ENCODE results near the gene MTARC2.

MTARC2 gene

DNA sequence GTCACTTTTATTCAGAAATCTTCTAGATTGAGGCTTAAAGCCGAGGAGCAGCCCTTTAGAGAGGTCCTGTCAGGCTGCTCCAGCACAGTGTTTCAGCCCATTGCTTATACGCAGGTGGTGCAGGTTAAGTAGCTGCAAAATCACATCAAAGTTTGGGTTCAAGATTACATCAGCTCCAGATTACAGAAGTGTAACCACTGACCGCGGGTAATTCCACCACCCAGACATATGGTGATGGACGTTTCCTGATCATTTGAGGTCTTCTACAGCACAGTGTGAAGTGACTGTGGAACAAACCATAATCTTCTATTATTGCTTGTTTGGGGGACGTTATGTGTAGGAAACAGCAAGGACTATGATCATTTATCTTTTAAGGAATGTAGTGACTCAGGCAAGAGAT lies 46.1 kb upstream of the MTARC2 start:
- H2BK15ac ChIP-seq (ENCODE audit: low read depth, poor library complexity, severe bottlenecking), result no peak overlapping the region
- 83% methylated on average over 6 of the region's 6 CpGs for WGBS
- no peak overlapping the region for H3K18ac ChIP-seq (ENCODE audit: low read depth in 1 of 2, low read length in 2 of 2)
- H2BK5ac ChIP-seq (ENCODE audit: low read depth, low read length, poor library complexity, severe bottlenecking), result no peak overlapping the region
- H3K4me1 ChIP-seq (ENCODE audit: control insufficient read depth, insufficient read depth, low read depth, low read length), result peaks cover 12% of the 10 kb centered on the region
- no peak overlapping the region for H4K91ac ChIP-seq (ENCODE audit: low read length)
- no peak overlapping the region for H3K9ac ChIP-seq (ENCODE audit: low read length)
- no peak overlapping the region for H2BK120ac ChIP-seq (ENCODE audit: low read depth, low read length)
- H3K14ac ChIP-seq (ENCODE audit: low read length in 2 of 2), result no peak overlapping the region
- H3K4ac ChIP-seq (ENCODE audit: low read depth in 1 of 2, low read length in 2 of 2), result no peak overlapping the region
- H3K23ac ChIP-seq (ENCODE audit: low read length in 2 of 2), result no peak overlapping the region
- DNase-seq, result no peak
- H3K4me3 ChIP-seq (ENCODE audit: insufficient read depth in 1 of 2, low read depth in 1 of 2, low read length in 2 of 2), result no peak overlapping the region
- no peak overlapping the region for H4K8ac ChIP-seq (ENCODE audit: low read length)
- no peak overlapping the region for H3K4me2 ChIP-seq (ENCODE audit: low read length, poor library complexity, severe bottlenecking)
- no peak overlapping the region for H2AK5ac ChIP-seq (ENCODE audit: low read length, severe bottlenecking)
- H2BK12ac ChIP-seq (ENCODE audit: low read length in 2 of 2), result no peak overlapping the region
- H3K9me3 ChIP-seq (ENCODE audit: control insufficient read depth, low read length), result no peaks in the 10 kb centered on the region
- H3K27me3 ChIP-seq (ENCODE audit: control insufficient read depth in 1 of 2, insufficient read depth in 1 of 2, low read length in 2 of 2), result peaks cover 0 to 37% of the 10 kb centered on the region in 2 experiments
- H2AFZ ChIP-seq (ENCODE audit: low read depth, low read length), result no peak overlapping the region
- no peaks in the 10 kb centered on the region for H3K79me1 ChIP-seq (replicated peaks; ENCODE audit: low read length, poor library complexity, severe bottlenecking)
- no peak overlapping the region for H3K27ac ChIP-seq (ENCODE audit: low read length, poor library complexity, severe bottlenecking)
- no peaks in the 10 kb centered on the region for H3K36me3 ChIP-seq (ENCODE audit: control insufficient read depth in 1 of 2, insufficient read depth in 2 of 2, low read depth in 1 of 2, low read length in 2 of 2)

DNA sequence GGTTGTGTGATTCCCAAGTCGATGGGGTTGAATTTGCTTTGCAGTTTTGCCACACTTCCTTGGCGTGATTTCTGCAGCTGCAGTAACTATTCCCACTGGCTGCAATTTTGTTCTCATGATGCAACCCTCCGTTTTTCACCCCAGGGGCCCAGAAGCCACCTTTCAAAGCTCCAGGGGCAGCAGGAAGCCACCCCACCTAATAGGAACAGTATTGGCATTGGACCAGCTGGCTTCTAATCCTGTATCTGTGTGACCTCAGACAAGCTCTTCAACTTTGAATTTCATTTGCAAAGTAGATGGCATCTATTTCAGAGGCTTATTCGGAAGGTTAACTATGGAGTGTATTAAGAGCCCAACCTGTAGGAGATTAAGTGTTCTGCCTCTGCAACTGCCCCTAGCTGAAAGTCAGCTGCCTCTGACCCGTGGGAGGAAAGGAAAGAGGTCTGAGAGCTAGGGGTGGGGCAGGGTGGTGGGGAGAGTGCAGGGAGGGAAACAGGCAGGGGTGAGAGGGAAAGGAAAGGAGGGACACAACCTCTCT lies 45.3 kb upstream of the MTARC2 start:
- H3K36me3 ChIP-seq (ENCODE audit: control insufficient read depth in 1 of 2, insufficient read depth in 2 of 2, low read depth in 1 of 2, low read length in 2 of 2), result no peaks in the 10 kb centered on the region
- no peak for DNase-seq
- no peak overlapping the region for H4K8ac ChIP-seq (ENCODE audit: low read length)
- H3K4me1 ChIP-seq (ENCODE audit: control insufficient read depth, insufficient read depth, low read depth, low read length), result peaks cover 6% of the 10 kb centered on the region
- no peak overlapping the region for H3K4me3 ChIP-seq (ENCODE audit: insufficient read depth in 1 of 2, low read depth in 1 of 2, low read length in 2 of 2)
- H3K27me3 ChIP-seq (ENCODE audit: control insufficient read depth in 1 of 2, insufficient read depth in 1 of 2, low read length in 2 of 2), result peaks cover 0 to 37% of the 10 kb centered on the region in 2 experiments
- H3K4ac ChIP-seq (ENCODE audit: low read depth in 1 of 2, low read length in 2 of 2), result no peak overlapping the region
- H3K9me3 ChIP-seq (ENCODE audit: control insufficient read depth, low read length), result no peaks in the 10 kb centered on the region
- H2AK5ac ChIP-seq (ENCODE audit: low read length, severe bottlenecking), result no peak overlapping the region
- no peak overlapping the region for H3K27ac ChIP-seq (ENCODE audit: low read length, poor library complexity, severe bottlenecking)
- no peak overlapping the region for H3K14ac ChIP-seq (ENCODE audit: low read length in 2 of 2)
- no peak overlapping the region for H3K23ac ChIP-seq (ENCODE audit: low read length in 2 of 2)
- no peak overlapping the region for H3K9ac ChIP-seq (ENCODE audit: low read length)
- H3K79me1 ChIP-seq (replicated peaks; ENCODE audit: low read length, poor library complexity, severe bottlenecking), result no peaks in the 10 kb centered on the region
- no peak overlapping the region for H2BK120ac ChIP-seq (ENCODE audit: low read depth, low read length)
- H2BK12ac ChIP-seq (ENCODE audit: low read length in 2 of 2), result no peak overlapping the region
- no peak overlapping the region for H3K18ac ChIP-seq (ENCODE audit: low read depth in 1 of 2, low read length in 2 of 2)
- no peak overlapping the region for H2BK15ac ChIP-seq (ENCODE audit: low read depth, poor library complexity, severe bottlenecking)
- no peak overlapping the region for H2BK5ac ChIP-seq (ENCODE audit: low read depth, low read length, poor library complexity, severe bottlenecking)
- no peak overlapping the region for H3K4me2 ChIP-seq (ENCODE audit: low read length, poor library complexity, severe bottlenecking)
- no peak overlapping the region for H2AFZ ChIP-seq (ENCODE audit: low read depth, low read length)
- WGBS, result 66% methylated on average over 5 of the region's 5 CpGs
- no peak overlapping the region for H4K91ac ChIP-seq (ENCODE audit: low read length)

DNA sequence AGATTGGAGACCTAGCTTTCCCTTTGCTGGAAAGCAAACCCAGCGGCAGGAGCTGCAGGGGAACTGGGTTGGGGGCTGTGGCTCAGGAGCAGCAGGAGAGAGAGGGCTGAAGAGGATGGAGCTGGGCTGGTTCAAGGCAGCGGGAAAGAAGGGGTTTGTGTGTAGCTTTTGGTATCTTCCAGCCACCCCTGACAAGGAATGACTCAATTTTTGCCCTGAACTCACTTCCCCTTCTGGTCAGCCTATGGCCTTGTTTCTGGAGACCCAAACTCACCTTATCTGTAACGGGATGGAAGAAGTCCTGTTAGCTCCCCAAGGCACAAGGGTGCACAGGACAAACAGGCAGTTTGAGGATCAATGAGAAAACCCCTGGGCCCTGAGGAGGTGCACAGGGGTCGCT lies 44.8 kb upstream of the MTARC2 start:
- H3K36me3 ChIP-seq (ENCODE audit: control insufficient read depth in 1 of 2, insufficient read depth in 2 of 2, low read depth in 1 of 2, low read length in 2 of 2), result no peaks in the 10 kb centered on the region
- H4K91ac ChIP-seq (ENCODE audit: low read length), result no peak overlapping the region
- no peak overlapping the region for H3K4ac ChIP-seq (ENCODE audit: low read depth in 1 of 2, low read length in 2 of 2)
- no peak overlapping the region for H3K4me3 ChIP-seq (ENCODE audit: insufficient read depth in 1 of 2, low read depth in 1 of 2, low read length in 2 of 2)
- H3K4me2 ChIP-seq (ENCODE audit: low read length, poor library complexity, severe bottlenecking), result no peak overlapping the region
- DNase-seq, result no peak
- H2BK15ac ChIP-seq (ENCODE audit: low read depth, poor library complexity, severe bottlenecking), result no peak overlapping the region
- no peak overlapping the region for H3K14ac ChIP-seq (ENCODE audit: low read length in 2 of 2)
- no peak overlapping the region for H2BK12ac ChIP-seq (ENCODE audit: low read length in 2 of 2)
- no peaks in the 10 kb centered on the region for H3K9me3 ChIP-seq (ENCODE audit: control insufficient read depth, low read length)
- H3K4me1 ChIP-seq (ENCODE audit: control insufficient read depth, insufficient read depth, low read depth, low read length), result peaks cover 5% of the 10 kb centered on the region
- peaks cover 0 to 37% of the 10 kb centered on the region in 2 experiments for H3K27me3 ChIP-seq (ENCODE audit: control insufficient read depth in 1 of 2, insufficient read depth in 1 of 2, low read length in 2 of 2)
- H2AK5ac ChIP-seq (ENCODE audit: low read length, severe bottlenecking), result no peak overlapping the region
- H2BK120ac ChIP-seq (ENCODE audit: low read depth, low read length), result no peak overlapping the region
- H3K9ac ChIP-seq (ENCODE audit: low read length), result no peak overlapping the region
- H3K79me1 ChIP-seq (replicated peaks; ENCODE audit: low read length, poor library complexity, severe bottlenecking), result no peaks in the 10 kb centered on the region
- H3K18ac ChIP-seq (ENCODE audit: low read depth in 1 of 2, low read length in 2 of 2), result no peak overlapping the region
- H2AFZ ChIP-seq (ENCODE audit: low read depth, low read length), result no peak overlapping the region
- WGBS, result 79% methylated on average over 4 of the region's 4 CpGs
- no peak overlapping the region for H2BK5ac ChIP-seq (ENCODE audit: low read depth, low read length, poor library complexity, severe bottlenecking)
- H4K8ac ChIP-seq (ENCODE audit: low read length), result no peak overlapping the region
- H3K27ac ChIP-seq (ENCODE audit: low read length, poor library complexity, severe bottlenecking), result no peak overlapping the region
- no peak overlapping the region for H3K23ac ChIP-seq (ENCODE audit: low read length in 2 of 2)

DNA sequence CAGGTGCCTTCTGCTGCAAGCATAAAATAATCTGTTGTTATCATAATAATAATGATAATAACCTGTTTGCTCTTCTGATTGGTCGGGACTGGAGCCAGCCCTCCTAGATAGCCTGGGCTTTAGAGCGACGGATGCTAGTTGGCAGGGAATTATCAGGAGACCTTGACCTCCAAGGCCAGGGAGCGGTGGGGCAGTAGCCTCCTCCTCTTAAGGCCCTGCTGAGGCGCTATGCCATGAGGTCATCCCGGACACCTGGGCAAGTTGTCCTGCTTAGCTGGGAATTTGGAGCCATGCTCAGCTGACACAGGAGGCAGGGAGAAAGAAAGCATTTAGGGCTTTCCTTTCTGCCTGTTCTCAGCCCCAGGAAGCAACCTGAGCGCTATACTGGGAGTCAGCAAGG lies 42.3 kb upstream of the MTARC2 start:
- H3K23ac ChIP-seq (ENCODE audit: low read length in 2 of 2), result no peak overlapping the region
- H3K79me1 ChIP-seq (replicated peaks; ENCODE audit: low read length, poor library complexity, severe bottlenecking), result no peaks in the 10 kb centered on the region
- H3K4ac ChIP-seq (ENCODE audit: low read depth in 1 of 2, low read length in 2 of 2), result no peak overlapping the region
- H3K4me3 ChIP-seq (ENCODE audit: insufficient read depth in 1 of 2, low read depth in 1 of 2, low read length in 2 of 2), result no peak overlapping the region
- no peak overlapping the region for H2BK15ac ChIP-seq (ENCODE audit: low read depth, poor library complexity, severe bottlenecking)
- no peak overlapping the region for H2AK5ac ChIP-seq (ENCODE audit: low read length, severe bottlenecking)
- H3K9ac ChIP-seq (ENCODE audit: low read length), result no peak overlapping the region
- no peak overlapping the region for H3K18ac ChIP-seq (ENCODE audit: low read depth in 1 of 2, low read length in 2 of 2)
- no peak overlapping the region for H2AFZ ChIP-seq (ENCODE audit: low read depth, low read length)
- H3K36me3 ChIP-seq (ENCODE audit: control insufficient read depth in 1 of 2, insufficient read depth in 2 of 2, low read depth in 1 of 2, low read length in 2 of 2), result no peaks in the 10 kb centered on the region
- H3K4me2 ChIP-seq (ENCODE audit: low read length, poor library complexity, severe bottlenecking), result no peak overlapping the region
- H2BK5ac ChIP-seq (ENCODE audit: low read depth, low read length, poor library complexity, severe bottlenecking), result no peak overlapping the region
- H3K27me3 ChIP-seq (ENCODE audit: control insufficient read depth in 1 of 2, insufficient read depth in 1 of 2, low read length in 2 of 2), result peaks cover 0 to 27% of the 10 kb centered on the region in 2 experiments
- no peak overlapping the region for H3K27ac ChIP-seq (ENCODE audit: low read length, poor library complexity, severe bottlenecking)
- no peak overlapping the region for H3K14ac ChIP-seq (ENCODE audit: low read length in 2 of 2)
- 88% methylated on average over 7 of the region's 7 CpGs for WGBS
- H4K8ac ChIP-seq (ENCODE audit: low read length), result no peak overlapping the region
- H3K4me1 ChIP-seq (ENCODE audit: control insufficient read depth, insufficient read depth, low read depth, low read length), result no peaks in the 10 kb centered on the region
- H3K9me3 ChIP-seq (ENCODE audit: control insufficient read depth, low read length), result no peaks in the 10 kb centered on the region
- no peak overlapping the region for H4K91ac ChIP-seq (ENCODE audit: low read length)
- no peak overlapping the region for H2BK120ac ChIP-seq (ENCODE audit: low read depth, low read length)
- H2BK12ac ChIP-seq (ENCODE audit: low read length in 2 of 2), result no peak overlapping the region
- DNase-seq, result no peak

All from mesenchymal stem cell (in vitro differentiated cells and primary cell).